ENCODE measurements around the gene LRATD1.

LRATD1 gene

DNA sequence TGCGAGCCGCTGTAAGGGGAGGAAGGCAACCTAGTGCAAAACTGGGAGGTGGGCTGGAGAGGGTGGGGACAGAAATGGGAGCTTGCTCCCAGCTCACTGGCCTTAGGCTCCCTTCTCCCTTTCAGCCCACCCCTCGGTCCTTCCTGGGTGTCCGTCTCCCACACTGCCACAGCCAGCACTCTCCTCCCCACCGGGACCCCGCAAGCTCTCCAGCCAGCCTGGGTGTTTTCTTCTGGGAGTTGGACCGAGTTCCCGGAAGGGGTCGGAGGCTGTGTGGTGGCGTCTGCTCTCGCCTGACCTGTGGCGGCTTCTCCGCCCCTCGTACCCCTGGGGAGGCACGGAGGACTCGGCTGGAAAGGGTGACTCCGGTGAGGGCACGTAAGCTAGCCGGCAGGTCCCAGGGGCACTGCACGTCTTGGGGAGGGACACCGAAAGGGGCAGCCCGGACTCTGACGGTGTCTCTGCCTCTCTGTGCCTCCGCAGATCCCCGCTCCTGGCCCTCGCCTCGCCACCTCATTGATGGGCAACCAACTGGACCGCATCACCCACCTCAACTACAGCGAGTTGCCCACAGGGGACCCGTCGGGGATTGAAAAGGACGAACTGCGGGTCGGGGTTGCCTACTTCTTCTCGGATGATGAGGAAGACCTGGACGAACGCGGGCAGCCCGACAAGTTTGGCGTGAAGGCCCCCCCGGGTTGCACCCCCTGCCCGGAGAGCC is 1.1 kb downstream of the LRATD1 start:
- peak overlapping the region; percentile 51 for H3K4me3 ChIP-seq (ENCODE audit: extremely low read depth, insufficient read depth, low read length, poor library complexity, severe bottlenecking)
- WGBS, 2 experiments (ENCODE audit: insufficient coverage in 2 of 2): 3 to 4% methylated on average over 27 to 33 of the region's 42 CpGs
- no peaks in the 10 kb centered on the region for H3K9me3 ChIP-seq (ENCODE audit: control insufficient read depth, low read length)
- peaks cover 6% of the 10 kb centered on the region for H3K4me1 ChIP-seq (ENCODE audit: control insufficient read depth, insufficient read depth, low read length, poor library complexity, severe bottlenecking)
- no peak overlapping the region for H3K27ac ChIP-seq (ENCODE audit: low read depth, low read length, severe bottlenecking)
- H3K36me3 ChIP-seq (ENCODE audit: control insufficient read depth, insufficient read depth, low read length): no peaks in the 10 kb centered on the region

DNA sequence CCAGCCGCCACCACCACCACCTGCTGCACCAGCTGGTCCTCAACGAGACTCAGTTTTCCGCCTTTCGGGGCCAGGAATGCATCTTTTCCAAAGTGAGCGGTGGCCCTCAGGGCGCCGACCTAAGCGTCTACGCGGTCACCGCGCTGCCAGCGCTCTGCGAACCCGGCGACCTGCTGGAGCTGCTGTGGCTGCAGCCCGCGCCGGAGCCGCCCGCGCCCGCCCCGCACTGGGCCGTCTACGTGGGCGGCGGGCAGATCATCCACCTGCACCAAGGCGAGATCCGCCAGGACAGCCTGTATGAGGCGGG is 1.6 kb downstream of the LRATD1 start:
- H3K4me1 ChIP-seq (ENCODE audit: control insufficient read depth, insufficient read depth, low read length, poor library complexity, severe bottlenecking): peaks cover 2% of the 10 kb centered on the region
- peak overlapping the region; percentile 51 for H3K4me3 ChIP-seq (ENCODE audit: extremely low read depth, insufficient read depth, low read length, poor library complexity, severe bottlenecking)
- no peak overlapping the region for H3K27ac ChIP-seq (ENCODE audit: low read depth, low read length, severe bottlenecking)
- no peaks in the 10 kb centered on the region for H3K9me3 ChIP-seq (ENCODE audit: control insufficient read depth, low read length)
- no peaks in the 10 kb centered on the region for H3K36me3 ChIP-seq (ENCODE audit: control insufficient read depth, insufficient read depth, low read length)
- 2 to 3% methylated on average over 25 to 30 of the region's 31 CpGs for WGBS, 2 experiments (ENCODE audit: insufficient coverage in 2 of 2)

DNA sequence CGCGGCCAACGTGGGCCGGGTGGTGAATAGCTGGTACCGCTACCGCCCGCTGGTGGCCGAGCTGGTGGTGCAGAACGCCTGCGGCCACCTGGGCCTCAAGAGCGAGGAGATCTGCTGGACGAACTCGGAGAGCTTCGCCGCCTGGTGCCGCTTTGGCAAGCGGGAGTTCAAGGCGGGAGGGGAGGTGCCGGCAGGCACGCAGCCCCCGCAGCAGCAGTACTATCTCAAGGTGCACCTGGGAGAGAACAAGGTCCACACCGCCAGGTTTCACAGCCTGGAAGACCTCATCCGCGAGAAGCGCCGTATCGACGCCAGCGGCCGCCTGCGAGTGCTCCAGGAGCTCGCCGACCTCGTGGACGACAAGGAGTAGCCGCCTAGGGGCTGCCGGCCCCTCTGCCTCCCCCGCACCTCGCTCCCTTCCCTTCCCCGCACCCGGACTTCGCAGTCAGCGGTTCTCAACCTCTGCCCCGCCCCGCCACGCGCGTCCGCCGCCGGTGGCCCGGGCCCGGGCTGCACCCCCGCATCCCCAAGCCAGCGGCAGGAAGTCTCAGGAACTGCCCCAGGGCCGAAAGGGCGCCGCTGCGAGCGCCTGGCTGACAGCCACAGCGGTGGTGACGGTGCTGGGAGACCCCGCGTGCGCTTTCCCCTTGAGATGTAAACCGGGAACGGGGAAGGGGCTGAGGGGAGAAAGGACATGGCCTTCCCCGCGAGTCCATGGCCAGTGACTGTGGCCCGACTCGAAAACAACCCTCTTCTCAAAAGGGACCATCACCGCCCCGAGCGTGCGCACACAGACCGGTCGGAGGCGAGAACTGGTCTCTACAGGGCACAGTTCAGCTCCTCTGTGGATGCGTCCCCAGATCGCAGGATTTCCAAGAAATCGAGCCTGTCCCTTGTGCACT is 2.2 kb downstream of the LRATD1 start:
- 1 to 2% methylated on average over 63 to 72 of the region's 81 CpGs for WGBS, 2 experiments (ENCODE audit: insufficient coverage in 2 of 2)
- H3K4me3 ChIP-seq (ENCODE audit: extremely low read depth, insufficient read depth, low read length, poor library complexity, severe bottlenecking): peak overlapping the region; percentile 51
- no peaks in the 10 kb centered on the region for H3K4me1 ChIP-seq (ENCODE audit: control insufficient read depth, insufficient read depth, low read length, poor library complexity, severe bottlenecking)
- no peaks in the 10 kb centered on the region for H3K9me3 ChIP-seq (ENCODE audit: control insufficient read depth, low read length)
- no peak overlapping the region for H3K27ac ChIP-seq (ENCODE audit: low read depth, low read length, severe bottlenecking)
- no peaks in the 10 kb centered on the region for H3K36me3 ChIP-seq (ENCODE audit: control insufficient read depth, insufficient read depth, low read length)

DNA sequence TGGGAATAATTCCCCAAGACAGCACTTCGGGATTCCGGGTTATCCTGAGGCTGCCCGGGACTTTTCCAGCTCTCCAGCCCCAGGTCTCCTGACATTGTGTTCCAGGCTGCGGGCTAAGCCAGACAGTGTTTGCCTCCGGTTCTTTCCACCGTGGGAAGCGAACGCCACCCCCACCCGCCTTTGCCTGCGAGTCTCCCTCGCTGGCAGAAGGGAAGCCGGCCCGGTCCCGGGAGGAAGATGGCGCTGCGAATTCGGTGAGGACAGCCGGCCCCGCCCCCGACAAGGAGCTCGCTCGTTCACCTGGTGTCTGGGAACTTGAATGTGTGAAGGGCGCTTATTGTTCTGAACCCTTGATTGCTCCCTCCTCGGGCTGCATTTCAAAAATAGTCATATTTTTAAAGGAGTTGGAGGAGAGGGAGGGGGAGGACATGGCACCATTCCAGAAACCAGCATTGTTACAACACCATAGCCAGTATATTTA is 2.9 kb downstream of the LRATD1 start:
- H3K27ac ChIP-seq (ENCODE audit: low read depth, low read length, severe bottlenecking): no peak overlapping the region
- 0 to 1% methylated on average over 4 to 12 of the region's 24 CpGs for WGBS, 2 experiments (ENCODE audit: insufficient coverage in 2 of 2)
- no peaks in the 10 kb centered on the region for H3K36me3 ChIP-seq (ENCODE audit: control insufficient read depth, insufficient read depth, low read length)

DNA sequence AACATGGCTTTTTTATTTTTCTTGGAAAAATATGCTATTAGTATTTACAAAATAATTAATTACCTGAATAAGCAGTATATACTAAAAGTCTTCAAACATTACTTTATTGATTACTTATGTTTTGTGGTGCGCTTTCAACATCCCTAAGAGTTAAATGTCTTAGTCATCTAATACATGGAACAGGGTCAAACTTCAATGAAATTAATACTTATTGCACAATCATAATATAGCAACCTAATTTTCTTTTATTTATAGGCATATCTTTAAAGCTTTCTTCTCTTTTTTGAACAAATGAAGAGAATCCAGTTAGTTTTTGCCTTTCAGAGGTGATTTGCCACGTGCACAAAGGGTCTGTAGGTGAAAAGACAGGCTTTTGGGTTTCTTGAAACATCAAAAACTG is 6.0 kb downstream of the LRATD1 start:
- Histone ChIP-seq H3K9me3 (ENCODE audit: control insufficient read depth, low read length) (no peaks in the 10 kb centered on the region), H3K36me3 (ENCODE audit: control insufficient read depth, insufficient read depth, low read length) (no peaks in the 10 kb centered on the region), H3K4me1 (ENCODE audit: control insufficient read depth, insufficient read depth, low read length, poor library complexity, severe bottlenecking) (no peaks in the 10 kb centered on the region), H3K27ac (ENCODE audit: low read depth, low read length, severe bottlenecking) (no peak overlapping the region), H3K4me3 (ENCODE audit: extremely low read depth, insufficient read depth, low read length, poor library complexity, severe bottlenecking) (no peak overlapping the region)
- 100% methylated on average over 1 of the region's 2 CpGs; no CpG with 5 or more reads in 1 of the 2 experiments for WGBS, 2 experiments (ENCODE audit: insufficient coverage in 2 of 2)

More for the DNA sequence above, 2.9 kb downstream of the LRATD1 start:
- Histone ChIP-seq H3K4me1 (ENCODE audit: control insufficient read depth, insufficient read depth, low read length, poor library complexity, severe bottlenecking) (no peaks in the 10 kb centered on the region), H3K4me3 (ENCODE audit: extremely low read depth, insufficient read depth, low read length, poor library complexity, severe bottlenecking) (peak overlapping the region; percentile 51), H3K9me3 (ENCODE audit: control insufficient read depth, low read length) (no peaks in the 10 kb centered on the region)

DNA sequence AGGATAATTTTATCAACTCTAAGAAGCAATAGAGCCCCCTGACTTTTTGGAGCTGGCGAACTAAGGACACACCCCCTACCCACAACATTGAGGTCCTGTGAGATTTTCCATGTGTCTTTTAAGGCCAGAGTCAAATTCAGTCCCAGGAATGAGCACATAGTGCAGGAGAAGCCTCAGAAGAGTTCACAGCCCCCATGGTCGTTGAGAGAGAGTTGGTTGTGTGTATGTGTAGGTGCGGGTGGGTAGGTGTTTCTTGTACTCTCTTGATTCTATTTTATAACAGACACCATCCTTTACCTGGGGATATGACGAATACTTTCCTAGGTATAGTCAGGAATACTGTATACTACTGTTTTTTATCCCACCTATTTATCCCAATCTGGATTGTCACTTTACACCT is 8.6 kb downstream of the LRATD1 start:
- Histone ChIP-seq H3K9me3 (ENCODE audit: control insufficient read depth, low read length) (no peaks in the 10 kb centered on the region), H3K27ac (ENCODE audit: low read depth, low read length, severe bottlenecking) (no peak overlapping the region), H3K4me1 (ENCODE audit: control insufficient read depth, insufficient read depth, low read length, poor library complexity, severe bottlenecking) (no peaks in the 10 kb centered on the region), H3K36me3 (ENCODE audit: control insufficient read depth, insufficient read depth, low read length) (no peaks in the 10 kb centered on the region), H3K4me3 (ENCODE audit: extremely low read depth, insufficient read depth, low read length, poor library complexity, severe bottlenecking) (no peak overlapping the region)
- 88 to 100% methylated on average over 1 of the region's 4 CpGs for WGBS, 2 experiments (ENCODE audit: insufficient coverage in 2 of 2)

DNA sequence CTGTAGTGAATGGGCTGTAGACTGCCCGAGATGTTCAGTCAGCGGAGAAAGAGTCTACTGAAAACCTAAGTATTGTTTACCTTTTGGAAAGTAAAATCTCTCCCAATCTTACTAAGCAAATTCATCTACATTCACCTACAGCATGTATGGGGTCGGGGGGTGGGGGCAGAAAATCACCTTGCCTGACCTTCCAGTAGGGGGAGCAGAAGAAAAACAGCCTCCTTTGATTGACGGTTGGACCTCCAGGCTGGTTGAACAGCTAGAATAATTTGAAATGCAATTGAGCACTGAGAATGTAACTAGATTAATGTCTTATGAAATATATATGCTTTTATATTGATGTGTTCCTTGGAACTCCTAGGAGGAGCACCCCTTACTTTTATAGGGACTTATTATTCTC is 10.0 kb downstream of the LRATD1 start:
- H3K27ac ChIP-seq (ENCODE audit: low read depth, low read length, severe bottlenecking): no peak overlapping the region
- no peak overlapping the region for H3K4me3 ChIP-seq (ENCODE audit: extremely low read depth, insufficient read depth, low read length, poor library complexity, severe bottlenecking)
- H3K9me3 ChIP-seq (ENCODE audit: control insufficient read depth, low read length): no peaks in the 10 kb centered on the region
- WGBS, 2 experiments (ENCODE audit: insufficient coverage in 2 of 2): 83 to 94% methylated on average over 1 to 2 of the region's 4 CpGs
- no peaks in the 10 kb centered on the region for H3K36me3 ChIP-seq (ENCODE audit: control insufficient read depth, insufficient read depth, low read length)
- H3K4me1 ChIP-seq (ENCODE audit: control insufficient read depth, insufficient read depth, low read length, poor library complexity, severe bottlenecking): no peaks in the 10 kb centered on the region

DNA sequence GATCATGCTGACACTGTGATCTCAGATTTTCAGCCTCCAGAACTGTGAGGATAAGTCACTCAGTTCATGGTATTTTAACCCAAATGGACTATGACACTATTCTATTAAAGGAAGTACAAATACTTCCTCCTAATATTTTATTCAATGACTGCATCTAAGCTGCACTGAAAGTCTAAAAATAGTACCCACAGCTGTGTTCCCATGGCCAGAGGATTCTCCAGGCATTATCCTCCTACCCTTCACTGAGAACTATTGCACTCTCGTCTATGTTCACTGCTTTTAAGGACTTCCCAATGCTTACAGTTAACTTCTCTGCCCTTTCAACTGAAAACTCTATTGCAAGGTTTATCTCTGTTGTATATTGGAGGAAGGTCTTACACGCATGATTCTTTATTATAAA is 15.2 kb downstream of the LRATD1 start:
- Histone ChIP-seq H3K9me3 (ENCODE audit: control insufficient read depth, low read length) (no peaks in the 10 kb centered on the region), H3K4me1 (ENCODE audit: control insufficient read depth, insufficient read depth, low read length, poor library complexity, severe bottlenecking) (no peaks in the 10 kb centered on the region), H3K36me3 (ENCODE audit: control insufficient read depth, insufficient read depth, low read length) (no peaks in the 10 kb centered on the region), H3K4me3 (ENCODE audit: extremely low read depth, insufficient read depth, low read length, poor library complexity, severe bottlenecking) (no peak overlapping the region), H3K27ac (ENCODE audit: low read depth, low read length, severe bottlenecking) (no peak overlapping the region)
- WGBS, 2 experiments (ENCODE audit: insufficient coverage in 2 of 2): no CpG with 5 or more reads among the region's 2 CpGs

DNA sequence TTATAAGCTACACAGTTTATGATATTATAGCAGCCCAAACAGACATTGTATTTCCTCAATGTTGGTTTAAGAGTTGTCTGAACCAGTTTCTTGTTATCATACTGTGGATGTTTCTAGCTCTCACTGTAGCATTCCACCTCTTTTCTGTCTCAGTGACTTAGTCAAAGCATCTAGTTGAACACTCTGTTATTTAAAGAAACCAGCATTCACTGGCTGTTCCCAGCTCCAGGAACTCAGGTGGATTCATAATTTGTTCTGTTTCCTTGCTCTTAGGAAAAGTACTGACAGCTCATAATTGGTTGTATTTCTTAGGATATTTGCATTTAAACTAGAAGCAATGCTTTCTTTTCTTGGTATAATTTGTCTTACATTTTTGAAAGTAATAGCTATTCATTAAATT is 17.5 kb downstream of the LRATD1 start:
- Histone ChIP-seq H3K9me3 (ENCODE audit: control insufficient read depth, low read length) (no peaks in the 10 kb centered on the region), H3K4me3 (ENCODE audit: extremely low read depth, insufficient read depth, low read length, poor library complexity, severe bottlenecking) (no peak overlapping the region), H3K4me1 (ENCODE audit: control insufficient read depth, insufficient read depth, low read length, poor library complexity, severe bottlenecking) (no peaks in the 10 kb centered on the region), H3K27ac (ENCODE audit: low read depth, low read length, severe bottlenecking) (no peak overlapping the region), H3K36me3 (ENCODE audit: control insufficient read depth, insufficient read depth, low read length) (no peaks in the 10 kb centered on the region)

DNA sequence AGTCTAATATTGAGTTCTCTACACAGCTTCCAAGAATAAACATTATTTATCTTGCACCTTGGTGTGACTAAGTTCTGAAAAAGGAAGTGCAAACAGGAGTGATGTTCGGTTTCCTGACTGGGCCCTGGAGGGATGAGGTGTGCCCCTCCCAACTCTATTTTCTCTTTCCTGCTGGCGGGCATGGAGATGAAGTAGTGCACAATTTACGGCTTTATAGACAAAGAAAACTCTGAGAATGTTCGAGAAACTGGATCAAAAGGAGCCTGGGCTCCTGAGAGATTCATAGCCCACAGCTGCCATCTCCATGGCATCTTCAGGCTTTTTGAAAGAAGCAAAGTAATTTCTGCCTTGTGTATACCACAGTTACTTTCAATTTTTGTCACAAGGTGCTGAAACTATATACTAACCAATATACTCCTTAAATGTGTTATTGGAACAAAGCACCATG is 22.3 kb downstream of the LRATD1 start:
- no peaks in the 10 kb centered on the region for H3K36me3 ChIP-seq (ENCODE audit: control insufficient read depth, insufficient read depth, low read length)
- WGBS, 2 experiments (ENCODE audit: insufficient coverage in 2 of 2): 76 to 83% methylated on average over 1 to 2 of the region's 4 CpGs

DNA sequence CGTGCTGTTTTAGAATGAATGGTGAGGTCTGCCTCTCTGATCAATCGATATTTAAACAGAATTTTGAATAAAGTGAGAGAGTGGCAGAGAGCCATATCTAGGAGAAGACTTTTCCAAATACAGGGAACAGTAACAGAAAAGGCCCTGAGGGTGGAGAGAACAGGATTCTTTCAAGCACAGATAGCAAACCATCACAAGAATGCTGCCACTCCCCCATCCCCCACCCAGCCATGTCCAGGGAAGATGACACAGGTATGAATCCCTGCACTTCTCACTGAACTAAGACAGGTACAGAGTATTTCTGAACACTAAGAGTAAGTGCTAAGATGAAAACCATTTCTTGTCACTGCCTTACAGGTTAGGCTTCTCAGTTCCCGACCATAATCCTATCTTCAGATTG is 23.6 kb downstream of the LRATD1 start:
- 80 to 83% methylated on average over 1 to 2 of the region's 3 CpGs for WGBS, 2 experiments (ENCODE audit: insufficient coverage in 2 of 2)
- H3K9me3 ChIP-seq (ENCODE audit: control insufficient read depth, low read length): no peaks in the 10 kb centered on the region
- no peaks in the 10 kb centered on the region for H3K4me1 ChIP-seq (ENCODE audit: control insufficient read depth, insufficient read depth, low read length, poor library complexity, severe bottlenecking)
- H3K27ac ChIP-seq (ENCODE audit: low read depth, low read length, severe bottlenecking): no peak overlapping the region
- H3K36me3 ChIP-seq (ENCODE audit: control insufficient read depth, insufficient read depth, low read length): no peaks in the 10 kb centered on the region
- H3K4me3 ChIP-seq (ENCODE audit: extremely low read depth, insufficient read depth, low read length, poor library complexity, severe bottlenecking): no peak overlapping the region

More for the DNA sequence above, 22.3 kb downstream of the LRATD1 start:
- H3K27ac ChIP-seq (ENCODE audit: low read depth, low read length, severe bottlenecking): no peak overlapping the region
- H3K4me3 ChIP-seq (ENCODE audit: extremely low read depth, insufficient read depth, low read length, poor library complexity, severe bottlenecking): no peak overlapping the region
- H3K4me1 ChIP-seq (ENCODE audit: control insufficient read depth, insufficient read depth, low read length, poor library complexity, severe bottlenecking): no peaks in the 10 kb centered on the region
- H3K9me3 ChIP-seq (ENCODE audit: control insufficient read depth, low read length): no peaks in the 10 kb centered on the region

Measured in mesodermal cell (in vitro differentiated cells).